Measurements from ENCODE around the gene MSGN1.
"Not testable (repeated sequence)": the region's sequence is repeated elsewhere in the genome, so short reads cannot be mapped to it uniquely, and the experiment has no call there.

The MSGN1 gene

DNA sequence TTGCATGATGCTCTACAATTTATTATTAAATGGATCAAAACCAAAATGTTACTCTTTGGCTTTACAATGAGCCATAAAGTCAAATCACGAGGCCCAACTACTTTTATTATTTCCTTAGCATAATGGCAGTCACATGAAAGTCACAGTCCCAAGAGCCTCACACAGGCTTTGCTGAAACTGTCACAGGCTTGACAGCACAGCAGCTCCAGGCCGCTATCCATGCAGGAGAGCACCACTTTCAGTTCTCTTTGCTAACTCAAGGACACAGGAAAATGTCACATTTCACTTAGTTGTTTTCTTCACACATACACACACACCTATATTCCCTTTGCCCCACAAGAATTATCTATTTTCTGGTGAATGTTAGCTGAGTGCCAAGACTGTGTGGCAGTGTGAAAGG lies 11.1 kb upstream of the MSGN1 start:
- no peak for DNase-seq

DNA sequence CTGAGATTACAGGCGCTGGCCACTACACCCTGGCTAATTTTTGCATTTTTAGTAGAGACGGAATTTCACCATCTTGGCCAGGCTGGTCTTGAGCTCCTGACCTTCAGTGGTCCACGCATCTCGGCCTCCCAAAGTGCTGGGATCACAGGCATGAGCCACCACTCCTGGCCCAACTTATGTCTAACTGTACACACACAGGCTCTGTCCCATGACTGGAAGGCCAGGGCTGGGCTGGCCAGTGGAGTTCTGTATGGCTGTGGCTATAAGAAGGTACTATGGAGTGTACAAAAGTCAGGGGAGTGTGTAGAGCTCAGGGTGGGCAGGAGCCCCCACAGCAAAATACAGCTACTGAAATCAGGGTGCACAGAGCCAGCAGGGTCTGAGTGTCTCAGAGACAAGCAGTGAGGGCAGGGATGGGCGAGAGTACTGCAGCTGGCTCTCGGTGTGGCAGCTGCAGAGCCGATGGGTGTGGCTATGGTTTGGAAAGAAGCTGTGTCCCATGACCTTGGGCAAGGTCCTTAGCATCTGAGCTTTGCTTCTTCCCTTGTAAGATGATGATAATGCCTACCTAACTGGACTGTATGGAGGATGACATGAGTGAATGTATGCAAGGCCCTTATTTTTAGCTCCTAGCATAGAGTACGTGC lies 10.4 kb upstream of the MSGN1 start:
- no peak for DNase-seq

DNA sequence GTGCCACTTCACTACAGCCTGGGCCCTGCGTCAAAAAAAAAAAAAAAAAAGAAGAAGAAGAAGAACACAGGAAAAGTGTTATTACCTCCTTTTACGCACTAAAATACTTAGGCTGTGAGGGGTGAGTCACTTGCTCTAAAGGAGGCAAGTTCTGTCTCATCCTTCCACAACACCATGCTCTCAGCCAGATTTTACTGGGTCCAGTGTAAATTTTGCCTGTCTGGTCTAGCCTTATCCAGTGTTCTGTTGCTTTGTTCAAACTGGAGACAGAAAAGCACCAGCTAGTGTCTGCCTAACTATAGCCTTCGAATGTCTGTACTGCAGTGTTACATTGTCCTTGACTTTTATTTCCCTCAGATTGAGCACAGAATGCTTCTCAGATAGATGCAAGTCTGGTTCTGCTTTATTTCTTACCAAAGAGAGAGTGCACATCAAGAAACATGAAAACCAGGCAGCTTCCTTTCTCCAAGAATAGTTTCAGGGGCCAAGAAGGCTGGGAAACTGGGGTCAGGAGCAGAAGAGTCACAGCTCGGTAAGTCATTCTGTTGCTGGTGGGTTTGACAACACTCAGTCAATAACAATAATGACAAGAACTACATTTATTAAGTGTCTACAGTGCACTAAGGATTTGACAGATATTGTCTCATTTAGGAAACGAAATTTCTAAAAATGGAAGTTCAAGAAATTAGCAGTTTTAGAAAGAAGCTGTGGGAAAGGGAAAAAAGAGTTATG lies 3.1 kb upstream of the MSGN1 start:
- DNase-seq: no peak

DNA sequence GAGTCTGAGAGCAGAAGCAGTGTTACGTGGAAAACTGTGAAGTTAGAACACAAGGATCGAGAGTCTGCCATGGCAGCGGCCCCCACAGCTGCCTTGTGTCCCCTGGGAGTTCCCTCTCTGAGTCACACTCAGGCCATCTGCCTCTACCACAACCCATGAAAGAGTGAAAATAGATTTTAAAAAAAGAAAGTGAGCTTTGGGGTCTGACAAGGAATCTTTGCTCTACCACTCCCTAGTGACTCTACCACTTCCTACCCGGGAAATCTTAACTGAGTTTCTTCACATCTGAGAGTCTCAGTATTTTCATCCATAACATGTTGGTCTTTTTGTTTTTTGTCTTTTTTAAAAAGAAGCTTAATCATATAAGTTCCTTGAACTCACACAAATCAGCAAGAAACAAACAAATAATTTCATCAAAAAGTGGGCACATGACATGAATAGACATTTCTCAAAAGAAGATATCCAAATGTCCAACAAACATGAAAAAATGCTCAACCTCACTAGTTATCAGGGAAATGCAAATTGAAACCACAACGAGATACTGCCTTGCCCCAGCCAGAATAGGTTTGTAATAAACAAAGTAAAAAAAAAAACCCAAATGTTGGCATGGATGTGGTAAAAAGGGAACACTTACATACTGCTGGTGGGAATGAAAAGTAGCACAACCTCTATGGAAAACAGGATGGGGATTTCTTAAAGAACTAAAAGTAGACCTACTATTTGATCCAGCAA lies 2.4 kb upstream of the MSGN1 start:
- no peak for DNase-seq

DNA sequence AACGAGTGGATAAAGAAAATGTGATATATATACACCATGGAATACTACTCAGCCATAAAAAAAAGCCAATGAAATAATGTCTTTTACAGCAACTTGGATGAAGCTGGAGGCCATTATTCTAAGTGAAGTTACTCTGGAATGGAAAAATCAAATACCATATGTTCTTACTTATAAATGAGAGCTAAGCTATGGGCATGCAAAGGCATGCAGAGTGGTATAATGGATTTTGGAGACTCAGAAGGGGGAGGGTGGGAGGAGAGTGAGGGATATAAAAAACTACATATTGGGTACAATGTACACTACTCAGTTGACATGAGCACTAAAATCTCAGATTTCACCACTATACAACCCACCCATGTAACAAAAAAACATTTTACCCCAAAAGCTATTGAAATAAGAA lies 1.7 kb upstream of the MSGN1 start:
- no peak for DNase-seq

DNA sequence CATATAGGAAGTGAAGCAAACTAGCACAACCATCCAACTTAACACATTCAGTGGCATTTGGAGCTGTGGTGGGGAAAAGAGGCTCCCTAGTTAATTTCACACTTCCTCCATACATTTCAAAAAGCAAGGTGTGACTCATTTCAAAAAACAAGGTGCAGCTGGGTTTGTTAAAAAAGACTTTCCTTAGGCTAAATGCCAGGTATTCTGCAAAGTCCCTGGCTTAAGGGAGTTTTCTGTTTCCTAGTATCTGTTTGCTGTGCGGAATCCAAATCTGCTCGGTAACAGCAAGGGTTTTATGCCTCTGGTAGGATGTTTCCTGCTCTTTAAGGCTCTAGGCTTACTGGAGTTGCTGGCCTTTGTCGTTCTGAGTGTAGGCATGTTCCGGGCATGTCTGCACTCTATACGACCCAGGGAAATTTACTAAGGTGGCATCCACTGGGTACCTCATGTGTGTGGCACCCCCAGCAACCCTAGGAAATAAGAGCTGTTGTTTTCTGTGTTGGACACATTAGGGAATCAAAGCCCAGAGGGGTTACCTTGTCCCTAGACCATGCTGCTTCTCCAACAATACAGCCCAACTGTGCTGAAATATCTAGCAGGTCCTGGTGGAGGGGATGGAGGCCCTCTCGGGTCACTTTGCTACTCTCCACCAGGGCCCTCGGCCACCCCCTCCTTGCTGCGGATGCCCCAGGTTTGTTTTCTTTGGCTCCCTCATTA lies 634 bp upstream of the MSGN1 start:
- no peak for DNase-seq

DNA sequence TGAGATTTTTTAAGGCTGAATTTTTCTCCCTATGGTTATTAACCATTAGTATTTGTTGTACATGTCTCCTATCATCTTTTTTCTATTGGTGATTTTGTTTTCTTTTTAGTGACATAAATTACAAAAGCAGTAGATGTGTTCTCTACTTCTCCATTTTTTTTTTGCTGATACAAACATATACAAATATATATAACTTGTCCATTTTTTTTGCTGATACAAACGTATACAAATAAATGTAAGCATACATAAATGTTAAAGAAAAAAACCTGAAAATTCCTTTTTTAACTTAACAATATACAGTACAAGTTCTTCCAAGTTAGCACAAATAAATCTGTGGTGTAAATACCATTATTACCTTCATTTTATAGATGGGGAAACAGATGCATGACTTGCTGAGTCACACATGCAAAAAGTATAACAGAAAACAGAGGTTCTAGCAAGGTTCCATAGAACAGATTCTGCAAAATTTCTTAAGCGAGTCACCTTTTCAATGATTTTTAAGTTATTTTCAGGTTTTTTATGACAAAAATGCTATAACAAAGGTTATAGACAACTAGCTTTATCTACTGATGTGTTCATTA lies 2.1 kb downstream of the MSGN1 start:
- no peak for DNase-seq

DNA sequence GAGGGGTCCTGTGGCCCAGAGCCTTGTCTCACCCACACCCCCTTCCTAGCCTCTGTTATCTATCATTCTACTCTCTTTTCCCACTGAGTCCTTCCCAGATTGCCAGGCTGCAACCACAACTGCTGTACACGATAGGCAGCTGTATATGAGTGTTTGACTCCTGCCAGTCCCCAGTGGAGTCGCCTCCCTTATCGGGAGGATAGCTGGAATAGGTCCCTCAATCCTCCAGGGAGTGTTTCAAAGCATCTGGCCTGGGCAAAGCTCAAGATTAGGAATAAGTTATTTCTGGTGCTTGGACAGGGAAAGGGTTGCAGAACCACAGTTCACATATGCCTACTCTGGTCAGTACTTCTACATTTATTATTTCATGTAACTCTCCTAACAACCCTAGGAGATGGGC lies 4.8 kb downstream of the MSGN1 start:
- no peak for DNase-seq

DNA sequence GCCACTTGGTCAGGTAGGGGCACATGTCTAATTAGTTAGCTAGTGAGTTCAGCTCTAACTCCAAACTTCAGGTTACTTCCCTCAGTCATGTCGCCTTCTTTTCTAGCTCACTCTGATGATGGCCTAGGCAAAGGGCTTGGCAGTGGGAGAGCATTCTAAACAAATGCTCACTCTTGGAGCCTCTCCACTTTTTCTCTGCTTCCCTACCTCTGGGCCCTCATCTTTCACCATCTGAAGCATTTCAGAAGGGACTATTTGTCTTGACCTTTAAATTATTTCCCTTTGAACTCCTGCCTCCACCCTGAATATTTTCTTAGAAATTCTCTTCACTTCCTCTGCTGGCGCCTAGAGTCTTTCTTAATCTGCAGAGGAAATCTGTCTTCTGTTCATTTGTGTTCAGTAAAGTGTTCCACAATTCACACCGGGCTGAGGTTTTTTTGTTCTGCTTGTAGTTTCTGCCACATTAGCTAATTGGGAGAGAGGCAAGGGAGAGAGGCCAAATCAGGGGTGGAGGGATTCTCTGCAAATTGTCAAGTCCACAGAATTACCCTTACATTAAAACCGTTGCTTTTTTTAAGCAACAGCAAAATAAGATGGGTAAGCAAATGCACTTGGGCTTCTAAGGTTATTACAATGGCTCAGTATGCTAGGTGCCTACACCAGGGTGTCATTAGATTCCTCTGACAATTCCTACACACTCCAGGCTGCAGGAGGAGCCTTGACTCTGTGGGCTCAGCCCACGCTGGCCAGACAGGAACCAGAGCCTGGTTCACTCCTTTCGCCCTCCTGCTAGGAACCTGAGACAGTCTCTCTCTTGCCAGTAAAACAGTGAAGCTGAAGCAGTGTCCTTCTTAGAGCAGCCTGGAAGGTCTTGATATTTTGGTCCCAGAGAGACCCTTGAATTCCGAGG lies 5.5 kb downstream of the MSGN1 start:
- no peak for DNase-seq

DNA sequence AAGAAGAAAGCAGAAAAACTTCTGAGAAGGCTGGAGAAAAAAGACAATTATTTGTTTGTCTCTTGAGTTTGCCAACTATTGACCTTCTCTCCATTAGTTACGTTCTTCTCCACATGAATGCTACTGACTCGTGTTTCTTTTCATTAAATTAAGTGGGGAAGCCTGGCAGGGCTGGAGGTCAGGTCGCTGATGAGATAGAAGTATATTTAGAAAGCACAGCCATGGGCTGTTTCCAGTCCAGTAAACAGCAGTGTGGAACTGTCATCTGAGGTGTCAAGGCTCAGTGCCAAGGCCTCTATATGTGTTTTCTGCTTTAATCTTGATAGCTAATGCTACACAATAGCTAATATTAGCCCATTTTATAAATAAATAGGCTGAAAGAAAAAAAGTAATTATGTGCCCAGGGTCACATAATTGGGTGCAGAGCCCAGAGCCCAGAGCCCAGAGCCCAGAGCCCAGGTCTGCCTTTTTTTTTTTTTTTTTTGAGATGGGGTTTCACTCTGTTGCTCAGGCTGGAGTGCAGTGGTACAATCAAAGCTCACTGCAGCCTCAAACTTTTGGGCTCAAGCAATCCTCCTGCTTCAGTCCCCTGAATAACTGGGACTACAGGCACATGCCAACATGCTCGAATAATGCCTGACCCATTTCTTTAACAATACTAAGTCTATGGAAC lies 6.3 kb downstream of the MSGN1 start:
- no peak for DNase-seq

DNA sequence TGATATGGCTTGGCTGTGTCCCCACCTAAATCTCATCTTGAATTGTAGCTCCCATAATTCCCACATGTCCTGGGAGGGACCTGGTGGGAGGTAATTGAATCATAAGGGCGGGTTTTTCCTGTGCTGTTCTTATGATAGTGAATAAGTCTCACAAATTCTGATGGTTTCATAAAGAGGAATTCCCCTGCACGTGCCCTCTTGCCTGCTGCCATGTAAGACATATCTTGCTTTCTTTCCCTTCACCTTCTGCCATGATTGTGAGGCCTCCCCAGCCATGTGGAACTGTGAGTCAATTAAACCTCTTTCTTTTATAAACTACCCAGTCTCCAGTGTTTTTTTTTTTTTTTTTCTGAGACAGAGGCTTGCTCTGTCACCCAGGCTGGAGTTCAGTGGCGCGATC lies 7.4 kb downstream of the MSGN1 start:
- not testable (repeated sequence) for DNase-seq

DNA sequence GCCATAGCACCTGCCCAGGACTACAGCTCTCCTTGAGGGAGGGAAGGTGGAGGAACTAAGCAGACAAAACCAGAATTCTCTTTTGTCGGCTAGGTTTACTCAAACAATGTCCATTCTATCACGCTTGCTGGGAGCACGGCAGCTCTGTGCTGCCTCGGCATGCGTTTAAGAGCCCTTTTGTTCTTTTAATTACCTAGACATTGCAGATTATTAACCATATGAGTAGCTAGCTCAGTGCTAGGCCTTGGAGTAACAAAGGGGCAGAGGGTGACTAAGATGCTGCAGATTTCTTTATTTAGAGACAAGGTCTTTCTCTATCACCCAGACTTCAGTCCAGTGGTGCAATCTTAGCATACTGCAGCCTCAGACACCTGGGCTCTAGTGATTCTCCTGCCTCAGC lies 11.1 kb downstream of the MSGN1 start:
- DNase-seq: no peak

DNA sequence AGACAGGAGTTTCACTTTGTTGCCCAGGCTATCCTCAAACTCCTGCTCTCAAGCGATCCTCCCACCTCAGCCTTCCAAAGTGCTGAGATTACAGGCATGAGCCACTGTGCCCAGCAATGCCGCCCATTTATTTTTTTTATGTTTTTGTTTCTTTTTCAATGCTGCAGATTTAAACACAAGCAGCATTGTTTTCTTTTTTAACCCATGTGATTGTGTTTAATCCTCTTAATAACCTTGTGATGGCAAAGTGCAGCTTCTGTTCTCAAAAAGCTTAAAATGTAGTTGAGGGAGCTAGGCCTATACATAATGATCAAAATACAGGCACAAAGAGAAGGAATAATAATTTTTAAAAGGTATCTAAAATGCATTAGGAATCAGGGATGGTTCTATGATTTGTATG lies 11.5 kb downstream of the MSGN1 start:
- DNase-seq: no peak

DNA sequence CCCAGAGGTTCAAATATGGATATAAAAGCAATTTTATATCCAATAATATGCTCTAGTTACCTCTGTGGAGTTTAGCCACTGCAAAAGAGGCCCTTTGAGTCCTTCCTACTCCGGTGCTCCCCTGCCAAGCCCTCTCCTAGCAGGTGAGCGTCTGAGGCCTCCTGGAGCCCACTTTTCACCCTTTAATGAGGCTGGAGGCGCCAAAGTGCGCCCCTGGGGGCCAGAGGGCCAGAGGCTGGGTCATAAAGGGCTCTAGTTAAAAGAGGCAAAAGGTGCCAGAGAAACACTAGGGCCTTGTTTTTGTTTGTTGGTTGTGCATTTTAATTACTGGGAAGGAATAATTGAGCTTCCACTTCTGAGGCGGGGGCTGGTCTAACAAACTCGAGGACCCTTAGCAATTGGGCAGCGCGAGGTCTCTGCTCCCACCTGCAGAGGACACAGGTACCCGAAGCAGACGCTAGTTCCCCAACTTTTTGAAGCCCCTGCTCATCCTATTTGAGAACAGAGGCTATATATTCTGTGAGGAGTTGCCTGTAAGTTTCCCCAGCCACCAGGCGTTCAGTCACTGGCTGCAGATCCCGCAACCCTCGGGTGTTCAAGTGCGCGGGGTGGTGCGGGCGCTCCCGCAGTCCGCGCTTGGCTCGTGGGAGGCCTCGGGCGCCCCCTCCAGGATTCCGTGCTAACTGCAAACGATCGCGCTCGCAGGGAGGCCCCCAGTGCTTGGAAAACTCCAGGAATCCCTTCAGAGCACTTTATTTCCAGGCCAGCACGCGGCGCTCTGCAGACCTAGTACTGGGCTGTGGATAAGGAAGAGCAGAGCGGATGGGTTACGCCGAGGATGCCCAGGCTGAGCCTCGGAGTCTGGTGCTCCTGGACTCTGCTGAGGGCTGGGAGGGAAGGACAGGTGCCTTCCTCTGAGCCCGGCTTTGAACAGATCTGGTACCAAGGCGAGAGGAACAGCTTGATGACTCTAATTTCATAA lies 14.1 kb downstream of the MSGN1 start:
- DNase-seq: peak in 50 of 56 donors; percentile 6 to 79 (median 46)

DNA sequence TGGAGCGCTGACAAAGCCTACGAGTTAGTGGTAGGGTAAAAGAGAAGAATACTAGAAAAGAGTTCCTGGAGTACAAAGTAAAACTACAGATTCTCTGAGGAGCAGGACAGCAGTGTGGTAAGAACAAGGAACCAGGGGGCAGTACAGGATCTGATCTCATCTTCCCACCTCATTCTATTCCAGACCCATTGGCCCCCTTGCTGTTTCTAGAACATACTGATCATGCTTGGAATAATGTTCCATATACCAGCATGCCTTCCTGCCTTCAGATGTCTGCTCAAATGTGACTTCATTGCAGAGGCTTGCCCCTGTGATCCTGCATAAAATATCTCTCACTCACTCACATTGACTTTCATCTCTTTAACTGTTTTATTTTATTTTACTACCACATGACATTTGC lies 19.3 kb downstream of the MSGN1 start:
- DNase-seq: no peak

DNA sequence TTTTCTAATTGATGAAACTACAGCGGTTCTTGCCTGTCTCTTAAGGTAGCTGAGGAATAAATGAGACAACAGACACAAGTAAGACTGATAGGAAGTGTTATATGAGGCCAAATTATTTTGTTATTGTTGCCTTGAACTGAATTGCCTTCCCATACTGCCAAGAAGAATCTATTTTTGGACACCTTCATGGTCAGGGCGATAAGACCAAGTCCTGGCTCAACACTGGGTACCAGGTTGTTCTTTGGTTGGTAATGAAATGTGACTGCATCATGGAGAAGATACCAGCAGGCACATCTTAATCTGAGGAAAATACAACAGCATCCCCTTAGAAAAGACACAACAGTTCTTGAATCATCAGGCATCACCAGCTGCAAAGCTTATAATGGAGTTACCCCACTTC lies 23.7 kb downstream of the MSGN1 start:
- DNase-seq: no peak

DNA sequence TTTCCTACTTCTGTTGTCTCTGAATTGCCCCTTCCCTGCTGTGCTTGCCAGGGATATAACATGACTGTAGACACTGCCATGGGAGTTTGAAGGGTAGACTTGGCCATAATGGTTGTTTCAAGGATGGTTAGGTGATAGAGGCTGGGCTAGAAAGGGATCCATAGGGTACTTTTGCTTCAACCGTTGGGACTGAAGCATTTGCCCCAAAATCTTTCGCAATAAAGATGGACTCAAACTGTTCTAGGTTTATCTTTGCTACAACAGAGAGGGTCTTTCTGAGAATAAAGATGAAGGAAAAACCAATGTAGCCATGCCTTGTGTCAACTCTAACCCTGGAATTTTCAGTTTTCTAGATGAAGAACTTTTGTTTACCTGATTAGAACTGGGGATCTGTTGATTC lies 27.2 kb downstream of the MSGN1 start:
- no peak for DNase-seq

DNA sequence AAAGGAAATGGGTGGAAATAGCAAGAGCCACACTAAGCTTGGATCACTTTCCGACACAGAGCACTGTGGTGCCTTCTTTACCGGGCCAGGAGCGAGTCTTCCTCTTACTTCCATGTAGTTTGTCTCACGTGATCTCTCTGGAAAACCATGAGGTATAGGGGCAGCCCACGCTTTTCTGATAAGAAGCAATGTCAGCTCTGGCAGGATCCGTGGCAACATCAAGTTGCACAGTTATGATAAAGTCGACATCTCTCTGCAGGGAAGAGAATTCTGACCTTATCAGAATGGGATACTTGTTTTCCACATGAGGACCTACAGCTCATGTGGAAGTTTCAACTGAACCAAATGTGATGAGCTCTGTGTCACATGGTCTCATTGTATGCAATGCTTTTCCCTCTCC lies 29.5 kb downstream of the MSGN1 start:
- DNase-seq: no peak

DNA sequence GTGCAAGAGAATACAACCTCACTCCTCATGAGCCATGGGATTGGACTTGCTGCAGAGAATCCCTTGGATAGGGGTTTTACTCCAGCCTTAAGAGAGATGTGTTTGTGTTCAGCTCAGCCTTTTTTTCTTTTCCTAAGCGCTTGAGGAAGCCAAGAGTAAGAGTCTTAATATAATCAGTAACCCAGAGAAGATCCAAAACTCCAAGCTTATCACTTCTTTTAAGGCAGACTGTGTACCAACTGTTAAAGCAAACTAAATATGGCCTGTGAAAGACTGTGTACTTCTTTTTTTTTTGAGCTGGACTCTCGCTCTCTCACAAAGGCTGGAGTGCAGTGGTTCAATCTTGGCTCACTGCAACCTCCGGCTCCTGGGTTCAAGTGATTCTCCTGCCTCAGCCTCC lies 30.4 kb downstream of the MSGN1 start:
- DNase-seq: no peak
